ENCODE results near the gene CCDC17. TPM values are rescaled to one million over a fixed set of nuclear protein-coding genes. Genes with fewer than 3 reads are reported as not detected.

Gene CCDC17
- total and polyA plus RNA-seq, 2 experiments from 2014 or later = 0.57 to 2.2 TPM

- DNase-seq (ENCODE audit: low spot score) (no peak), ATAC-seq (no peak)
- no peak overlapping the region for H3K27ac Mint-ChIP-seq
- no peaks in the 10 kb centered on the region for H3K9me3 Mint-ChIP-seq
- Histone ChIP-seq H3K4me3 (no peak overlapping the region), H3K36me3 (ENCODE audit: insufficient read depth) (peaks cover 94% of the 10 kb centered on the region), H3K27ac (ENCODE audit: low read depth) (no peak overlapping the region), H3K27me3 (ENCODE audit: insufficient read depth) (no peaks in the 10 kb centered on the region), H2AFZ (no peak overlapping the region), H3F3A (replicated peaks; ENCODE audit: low read depth) (peaks cover 8% of the 10 kb centered on the region; the same call in 1 of the 2 replicates), H3K4me2 (no peak overlapping the region), H4K20me1 (replicated peaks; ENCODE audit: insufficient read depth) (peaks cover 30% of the 10 kb centered on the region), H3K4me1 (ENCODE audit: insufficient read depth) (no peaks in the 10 kb centered on the region), H3K9me2 (ENCODE audit: insufficient read depth) (no peaks in the 10 kb centered on the region), H3K79me2 (replicated peaks; ENCODE audit: insufficient read depth) (no peaks in the 10 kb centered on the region; the same call in 1 of the 2 replicates)
- no peaks in the 10 kb centered on the region for H3K4me1 Mint-ChIP-seq
- no peaks in the 10 kb centered on the region for H3K27me3 Mint-ChIP-seq (ENCODE audit: insufficient read depth, low read depth, poor library complexity)
- peaks cover 46% of the 10 kb centered on the region for H3K36me3 Mint-ChIP-seq (ENCODE audit: low read depth)
- no peak for TF ChIP-seq POLR2AphosphoS5 (IDR thresholded peaks at IDR 0.05; ENCODE audit: low read depth)
- no peak for TF ChIP-seq ETS1 (IDR thresholded peaks at IDR 0.05)
- no peak for TF ChIP-seq EZH2phosphoT487 (IDR thresholded peaks at IDR 0.05; ENCODE audit: unreplicated experiment)
- TF ChIP-seq, protein P1, sequence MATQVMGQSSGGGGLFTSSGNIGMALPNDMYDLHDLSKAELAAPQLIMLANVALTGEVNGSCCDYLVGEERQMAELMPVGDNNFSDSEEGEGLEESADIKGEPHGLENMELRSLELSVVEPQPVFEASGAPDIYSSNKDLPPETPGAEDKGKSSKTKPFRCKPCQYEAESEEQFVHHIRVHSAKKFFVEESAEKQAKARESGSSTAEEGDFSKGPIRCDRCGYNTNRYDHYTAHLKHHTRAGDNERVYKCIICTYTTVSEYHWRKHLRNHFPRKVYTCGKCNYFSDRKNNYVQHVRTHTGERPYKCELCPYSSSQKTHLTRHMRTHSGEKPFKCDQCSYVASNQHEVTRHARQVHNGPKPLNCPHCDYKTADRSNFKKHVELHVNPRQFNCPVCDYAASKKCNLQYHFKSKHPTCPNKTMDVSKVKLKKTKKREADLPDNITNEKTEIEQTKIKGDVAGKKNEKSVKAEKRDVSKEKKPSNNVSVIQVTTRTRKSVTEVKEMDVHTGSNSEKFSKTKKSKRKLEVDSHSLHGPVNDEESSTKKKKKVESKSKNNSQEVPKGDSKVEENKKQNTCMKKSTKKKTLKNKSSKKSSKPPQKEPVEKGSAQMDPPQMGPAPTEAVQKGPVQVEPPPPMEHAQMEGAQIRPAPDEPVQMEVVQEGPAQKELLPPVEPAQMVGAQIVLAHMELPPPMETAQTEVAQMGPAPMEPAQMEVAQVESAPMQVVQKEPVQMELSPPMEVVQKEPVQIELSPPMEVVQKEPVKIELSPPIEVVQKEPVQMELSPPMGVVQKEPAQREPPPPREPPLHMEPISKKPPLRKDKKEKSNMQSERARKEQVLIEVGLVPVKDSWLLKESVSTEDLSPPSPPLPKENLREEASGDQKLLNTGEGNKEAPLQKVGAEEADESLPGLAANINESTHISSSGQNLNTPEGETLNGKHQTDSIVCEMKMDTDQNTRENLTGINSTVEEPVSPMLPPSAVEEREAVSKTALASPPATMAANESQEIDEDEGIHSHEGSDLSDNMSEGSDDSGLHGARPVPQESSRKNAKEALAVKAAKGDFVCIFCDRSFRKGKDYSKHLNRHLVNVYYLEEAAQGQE (IDR thresholded peaks at IDR 0.05; ENCODE audit: unreplicated experiment) = no peak
- TF ChIP-seq NANOG (IDR thresholded peaks at IDR 0.05; ENCODE audit: borderline replicate concordance) = no peak
- TF ChIP-seq ZNF114 (CRISPR knock-in tag; IDR thresholded peaks at IDR 0.05) = no peak
- no peak for TF ChIP-seq CREB1 (CRISPR knock-in tag; IDR thresholded peaks at IDR 0.05; ENCODE audit: low read depth)
- TF ChIP-seq JUNB (IDR thresholded peaks at IDR 0.05; ENCODE audit: unreplicated experiment) = no peak
- TF ChIP-seq, protein P2, sequence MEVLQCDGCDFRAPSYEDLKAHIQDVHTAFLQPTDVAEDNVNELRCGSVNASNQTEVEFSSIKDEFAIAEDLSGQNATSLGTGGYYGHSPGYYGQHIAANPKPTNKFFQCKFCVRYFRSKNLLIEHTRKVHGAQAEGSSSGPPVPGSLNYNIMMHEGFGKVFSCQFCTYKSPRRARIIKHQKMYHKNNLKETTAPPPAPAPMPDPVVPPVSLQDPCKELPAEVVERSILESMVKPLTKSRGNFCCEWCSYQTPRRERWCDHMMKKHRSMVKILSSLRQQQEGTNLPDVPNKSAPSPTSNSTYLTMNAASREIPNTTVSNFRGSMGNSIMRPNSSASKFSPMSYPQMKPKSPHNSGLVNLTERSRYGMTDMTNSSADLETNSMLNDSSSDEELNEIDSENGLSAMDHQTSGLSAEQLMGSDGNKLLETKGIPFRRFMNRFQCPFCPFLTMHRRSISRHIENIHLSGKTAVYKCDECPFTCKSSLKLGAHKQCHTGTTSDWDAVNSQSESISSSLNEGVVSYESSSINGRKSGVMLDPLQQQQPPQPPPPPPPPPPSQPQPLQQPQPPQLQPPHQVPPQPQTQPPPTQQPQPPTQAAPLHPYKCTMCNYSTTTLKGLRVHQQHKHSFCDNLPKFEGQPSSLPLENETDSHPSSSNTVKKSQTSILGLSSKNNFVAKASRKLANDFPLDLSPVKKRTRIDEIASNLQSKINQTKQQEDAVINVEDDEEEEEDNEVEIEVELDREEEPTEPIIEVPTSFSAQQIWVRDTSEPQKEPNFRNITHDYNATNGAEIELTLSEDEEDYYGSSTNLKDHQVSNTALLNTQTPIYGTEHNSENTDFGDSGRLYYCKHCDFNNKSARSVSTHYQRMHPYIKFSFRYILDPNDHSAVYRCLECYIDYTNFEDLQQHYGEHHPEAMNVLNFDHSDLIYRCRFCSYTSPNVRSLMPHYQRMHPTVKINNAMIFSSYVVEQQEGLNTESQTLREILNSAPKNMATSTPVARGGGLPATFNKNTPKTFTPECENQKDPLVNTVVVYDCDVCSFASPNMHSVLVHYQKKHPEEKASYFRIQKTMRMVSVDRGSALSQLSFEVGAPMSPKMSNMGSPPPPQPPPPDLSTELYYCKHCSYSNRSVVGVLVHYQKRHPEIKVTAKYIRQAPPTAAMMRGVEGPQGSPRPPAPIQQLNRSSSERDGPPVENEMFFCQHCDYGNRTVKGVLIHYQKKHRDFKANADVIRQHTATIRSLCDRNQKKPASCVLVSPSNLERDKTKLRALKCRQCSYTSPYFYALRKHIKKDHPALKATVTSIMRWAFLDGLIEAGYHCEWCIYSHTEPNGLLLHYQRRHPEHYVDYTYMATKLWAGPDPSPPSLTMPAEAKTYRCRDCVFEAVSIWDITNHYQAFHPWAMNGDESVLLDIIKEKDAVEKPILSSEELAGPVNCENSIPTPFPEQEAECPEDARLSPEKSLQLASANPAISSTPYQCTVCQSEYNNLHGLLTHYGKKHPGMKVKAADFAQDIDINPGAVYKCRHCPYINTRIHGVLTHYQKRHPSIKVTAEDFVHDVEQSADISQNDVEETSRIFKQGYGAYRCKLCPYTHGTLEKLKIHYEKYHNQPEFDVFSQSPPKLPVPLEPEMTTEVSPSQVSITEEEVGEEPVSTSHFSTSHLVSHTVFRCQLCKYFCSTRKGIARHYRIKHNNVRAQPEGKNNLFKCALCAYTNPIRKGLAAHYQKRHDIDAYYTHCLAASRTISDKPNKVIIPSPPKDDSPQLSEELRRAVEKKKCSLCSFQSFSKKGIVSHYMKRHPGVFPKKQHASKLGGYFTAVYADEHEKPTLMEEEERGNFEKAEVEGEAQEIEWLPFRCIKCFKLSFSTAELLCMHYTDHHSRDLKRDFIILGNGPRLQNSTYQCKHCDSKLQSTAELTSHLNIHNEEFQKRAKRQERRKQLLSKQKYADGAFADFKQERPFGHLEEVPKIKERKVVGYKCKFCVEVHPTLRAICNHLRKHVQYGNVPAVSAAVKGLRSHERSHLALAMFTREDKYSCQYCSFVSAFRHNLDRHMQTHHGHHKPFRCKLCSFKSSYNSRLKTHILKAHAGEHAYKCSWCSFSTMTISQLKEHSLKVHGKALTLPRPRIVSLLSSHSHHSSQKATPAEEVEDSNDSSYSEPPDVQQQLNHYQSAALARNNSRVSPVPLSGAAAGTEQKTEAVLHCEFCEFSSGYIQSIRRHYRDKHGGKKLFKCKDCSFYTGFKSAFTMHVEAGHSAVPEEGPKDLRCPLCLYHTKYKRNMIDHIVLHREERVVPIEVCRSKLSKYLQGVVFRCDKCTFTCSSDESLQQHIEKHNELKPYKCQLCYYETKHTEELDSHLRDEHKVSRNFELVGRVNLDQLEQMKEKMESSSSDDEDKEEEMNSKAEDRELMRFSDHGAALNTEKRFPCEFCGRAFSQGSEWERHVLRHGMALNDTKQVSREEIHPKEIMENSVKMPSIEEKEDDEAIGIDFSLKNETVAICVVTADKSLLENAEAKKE (CRISPR knock-in tag; IDR thresholded peaks at IDR 0.05) = no peak
- no peak for TF ChIP-seq STAT1 (IDR thresholded peaks at IDR 0.05; ENCODE audit: unreplicated experiment)
- no peak for TF ChIP-seq ZNF331 (CRISPR knock-in tag; IDR thresholded peaks at IDR 0.05; ENCODE audit: low read depth)
- TF ChIP-seq EZH2 (IDR thresholded peaks at IDR 0.05; ENCODE audit: low read depth, unreplicated experiment) = no peak
- no peak for TF ChIP-seq CTCF (conservative IDR thresholded peaks at IDR 0.05; ENCODE audit: low read depth in 2 of 2)
- H3K4me3 Mint-ChIP-seq = no peak overlapping the region
Measured at GRCh38 chr1:45635211-45635610, 11.4 kb upstream of the CCDC17 start.

Data from GM23338 (cell line).